NCI-H526 treated with DMSO at 0.1 percent for 48 hours (cell line): ENCODE results near the gene MMEL1.

Source experiments
- DNase-seq: peaks from one replicate; lab custom pipeline; 2025; lab: John Stamatoyannopoulos, UW

The MMEL1 gene

GRCh38 chr1:2604844-2605508 is 27.8 kb downstream of the MMEL1 start:
- no peak for DNase-seq

GRCh38 chr1:2604156-2604843 is 28.5 kb downstream of the MMEL1 start:
- DNase-seq = no peak

- no peak for DNase-seq
These were observed 29.2 kb downstream of the MMEL1 start for GRCh38 chr1:2603521-2604155.

GRCh38 chr1:2602866-2603520 is 29.8 kb downstream of the MMEL1 start:
- DNase-seq = no peak

- DNase-seq = no peak
These were observed 30.4 kb downstream of the MMEL1 start for GRCh38 chr1:2602311-2602835.

GRCh38 chr1:2601721-2602303 is 31.0 kb downstream of the MMEL1 start:
- no peak for DNase-seq

- DNase-seq = no peak
These were observed 34.4 kb downstream of the MMEL1 start for GRCh38 chr1:2598329-2598931.

- DNase-seq = no peak
These were observed 35.1 kb downstream of the MMEL1 start for GRCh38 chr1:2597441-2598328.

- no peak for DNase-seq
These were observed 36.1 kb downstream of the MMEL1 start for GRCh38 chr1:2596530-2597333.

GRCh38 chr1:2595812-2596529 is 36.8 kb downstream of the MMEL1 start:
- no peak for DNase-seq

- no peak for DNase-seq
These were observed 37.5 kb downstream of the MMEL1 start for GRCh38 chr1:2595261-2595811.

GRCh38 chr1:2594641-2595131 is 38.1 kb downstream of the MMEL1 start:
- DNase-seq = no peak

GRCh38 chr1:2594001-2594640 is 38.7 kb downstream of the MMEL1 start:
- DNase-seq = no peak

- DNase-seq = no peak
These were observed 39.5 kb downstream of the MMEL1 start for GRCh38 chr1:2593251-2593878.

GRCh38 chr1:2592672-2593071 is 40.1 kb downstream of the MMEL1 start:
- DNase-seq = no peak

GRCh38 chr1:2591581-2592261 is 41.1 kb downstream of the MMEL1 start:
- no peak for DNase-seq

GRCh38 chr1:2591233-2591580 is 41.6 kb downstream of the MMEL1 start:
- no peak for DNase-seq
